K562 (cell line): ENCODE data around the gene CLCN5. TPM values are rescaled to one million over a fixed set of nuclear protein-coding genes. Genes with fewer than 3 reads are reported as not detected.

ENCODE experiments used
- ATAC-seq: fragments of 200-7000 bp; cut with Tn5 transposase; 3 replicates; pipeline ENCODE4 v1.9.1; 2020; ENCODE audit warnings: moderate library complexity
- BruUV-seq: library from RNA; stranded (reverse); fragments of 400-500 nt; replicated peaks from 2 replicates; lab custom pipeline; 2021; lab: Mats Ljungman, UMichigan
- CTCF ChIA-PET: fragments of 300-600 bp; formaldehyde crosslinking; extraction: SDS; loops from one replicate; lab custom pipeline; 2021; ENCODE audit warnings: low intra/inter-chr PET ratio; lab: Yijun Ruan, JAX
- POLR2A ChIA-PET: fragments of 300-600, 350-650 bp; sonication (Branson Sonifier 250); formaldehyde crosslinking; extraction: SDS; loops from one replicate; lab custom pipeline; 2021; ENCODE audit warnings: antibody characterized with exemption, inconsistent platforms; lab: Yijun Ruan, JAX
- DNase-seq, 4 experiments: peaks; one replicate each; pipeline versions ENCODE4 v3.0.0 to v3.0.0-alpha.2; 2011 to 2018; ENCODE audit warnings: low spot score in 3 of 4, mixed read lengths in 3 of 4; ENCODE audit errors: extremely low read depth in 1 of 4
- FAIRE-seq: peaks from 2 replicates; lab custom pipeline; 2011; peaks lifted over from hg19 to GRCh38; lab: Jason Lieb, UNC
- H2AFZ ChIP-seq: 2 replicates; pipeline ENCODE4 v1.6.0; 2011; ENCODE audit warnings: low read depth, low read length, control low read depth, inconsistent platforms
- H3K27ac ChIP-seq: fragments of 200-600 bp; 3 replicates; pipeline ENCODE4 v1.8.0; 2011; ENCODE audit warnings: low read depth, mild to moderate bottlenecking, control low read depth, inconsistent platforms, low read length, moderate library complexity, mixed read lengths; ENCODE audit errors: extremely low read depth
- H3K27me3 ChIP-seq, 2 experiments: fragments of 300-600 bp in 1 of 2; 2 replicates in 1 of 2; 3 replicates in 1 of 2; pipeline versions ENCODE4 v1.6.0 to v1.8.0; 2011; ENCODE audit warnings: inconsistent platforms in 2 of 2, low read length in 2 of 2, mild to moderate bottlenecking in 1 of 2, mixed read lengths in 1 of 2, moderate library complexity in 1 of 2; ENCODE audit not compliant: control insufficient read depth in 2 of 2, insufficient read depth in 2 of 2
- H3K36me3 ChIP-seq: fragments of 300-600 bp; 3 replicates; pipeline ENCODE4 v1.8.0; 2011; ENCODE audit warnings: mild to moderate bottlenecking, low read length, inconsistent platforms; ENCODE audit not compliant: control insufficient read depth, insufficient read depth
- H3K4me1 ChIP-seq, 2 experiments: fragments of 200-600 bp in 1 of 2; replicated peaks in 1 of 2; 2 replicates in 1 of 2; 3 replicates in 1 of 2; pipeline versions ENCODE4 v1.5.1 to v1.8.0; 2011; ENCODE audit warnings: inconsistent platforms in 2 of 2, low read length in 2 of 2, mild to moderate bottlenecking in 1 of 2, mixed read lengths in 1 of 2, moderate library complexity in 1 of 2; ENCODE audit not compliant: control insufficient read depth in 2 of 2, insufficient read depth in 2 of 2
- H3K4me2 ChIP-seq: 2 replicates; pipeline ENCODE4 v1.6.1; 2011; ENCODE audit warnings: low read length, control low read depth, inconsistent platforms, mixed read lengths; ENCODE audit not compliant: insufficient read depth
- H3K4me3 ChIP-seq: fragments of 200-600 bp; sonication (generic), shearing (Covaris generic); 2 replicates; pipeline ENCODE4 v1.5.1; 2016; ENCODE audit warnings: control low read depth, inconsistent platforms
- H3K79me2 ChIP-seq: fragments of 200-600 bp; 3 replicates; pipeline ENCODE4 v1.8.0; 2011; ENCODE audit warnings: low read length, inconsistent platforms; ENCODE audit not compliant: control insufficient read depth, insufficient read depth
- H3K9ac ChIP-seq, 2 experiments: 2 replicates each; pipeline versions ENCODE4 v1.6.0 to v1.6.1; 2011; ENCODE audit warnings: low read depth in 2 of 2, low read length in 2 of 2, control low read depth in 1 of 2, inconsistent platforms in 1 of 2, mild to moderate bottlenecking in 1 of 2, mixed read lengths in 1 of 2; ENCODE audit not compliant: insufficient read depth in 1 of 2
- H3K9me1 ChIP-seq: one replicate; pipeline ENCODE4 v1.6.0; 2011; ENCODE audit warnings: inconsistent platforms, mild to moderate bottlenecking, low read length, moderate library complexity; ENCODE audit not compliant: control insufficient read depth, insufficient read depth
- H3K9me3 ChIP-seq: replicated peaks from 2 replicates; pipeline ENCODE4 v1.5.1; 2011; ENCODE audit warnings: low read depth, low read length, inconsistent platforms; ENCODE audit not compliant: control insufficient read depth, insufficient read depth
- H4K20me1 ChIP-seq: replicated peaks from 2 replicates; pipeline ENCODE4 v1.6.1; 2011; ENCODE audit warnings: low read length, inconsistent platforms, mixed read lengths; ENCODE audit not compliant: control insufficient read depth, insufficient read depth
- CBX2 ChIP-seq: fragments of 200-600 bp; sonication (generic); IDR thresholded peaks from one replicate; pipeline ENCODE4 v1.6.1; 2012; ENCODE audit warnings: mild to moderate bottlenecking, low read length, inconsistent platforms; ENCODE audit not compliant: insufficient read depth, poor library complexity, severe bottlenecking
- CHAMP1 ChIP-seq: fragments of 450-650 bp; IDR thresholded peaks from 2 replicates; pipeline ENCODE4 v1.6.1; 2016; ENCODE audit warnings: mild to moderate bottlenecking
- GTF2B ChIP-seq: IDR thresholded peaks from 2 replicates; pipeline ENCODE4 v1.6.1; 2011; ENCODE audit not compliant: insufficient read length; ENCODE audit errors: extremely low read depth
- PTRF ChIP-seq: fragments of 450-650 bp; IDR thresholded peaks from 2 replicates; pipeline ENCODE4 v1.6.1; 2016; ENCODE audit warnings: mild to moderate bottlenecking, missing genetic modification characterization, missing compliant biosample characterization
- RCOR1 ChIP-seq, 2 experiments: IDR thresholded peaks; 2 replicates each; pipeline ENCODE4 v1.6.1; 2012; ENCODE audit warnings: low read depth in 2 of 2, low read length in 2 of 2, borderline replicate concordance in 1 of 2, improper control_type of control experiment in 1 of 2
- SIN3A ChIP-seq, 2 experiments: fragments of 150-350 bp in 1 of 2; IDR thresholded peaks; 2 replicates each; pipeline ENCODE4 v1.6.1; 2011 to 2016; ENCODE audit warnings: borderline replicate concordance in 2 of 2, low read depth in 2 of 2, low read length in 2 of 2, mild to moderate bottlenecking in 2 of 2, moderate library complexity in 2 of 2; ENCODE audit not compliant: control insufficient read depth in 1 of 2
- ZC3H11A ChIP-seq: IDR thresholded peaks from 2 replicates; pipeline ENCODE4 v1.6.1; 2012; ENCODE audit warnings: low read depth, low read length, improper control_type of control experiment
- ZNF121 ChIP-seq: sonication (generic); formaldehyde crosslinking; conservative IDR thresholded peaks from 2 replicates; pipeline ENCODE4 v1.8.0; 2022; ENCODE audit warnings: missing genetic modification reagents
- ZNF224 ChIP-seq: sonication (generic); formaldehyde crosslinking; IDR thresholded peaks from 2 replicates; pipeline ENCODE4 v1.8.0; 2022; ENCODE audit warnings: mild to moderate bottlenecking, missing genetic modification reagents
- ZNF277 ChIP-seq: fragments of 250-450 bp; sonication (Bioruptor Pico); IDR thresholded peaks from 2 replicates; pipeline ENCODE4 v1.8.0; 2022; ENCODE audit warnings: inconsistent platforms, mild to moderate bottlenecking, moderate library complexity, borderline replicate concordance
- ZNF282 ChIP-seq: sonication (generic); formaldehyde crosslinking; IDR thresholded peaks from 2 replicates; pipeline ENCODE4 v1.8.1; 2023; ENCODE audit warnings: missing genetic modification reagents
- ZNF431 ChIP-seq: sonication (generic); formaldehyde crosslinking; IDR thresholded peaks from 2 replicates; pipeline ENCODE4 v1.8.0; 2022; ENCODE audit warnings: mild to moderate bottlenecking, missing genetic modification reagents
- ZNF592 ChIP-seq: fragments of 450-650 bp; IDR thresholded peaks from 2 replicates; pipeline ENCODE4 v1.6.1; 2017; ENCODE audit warnings: antibody characterized with exemption, mild to moderate bottlenecking
- WGBS: fragments of 100-300 bp; shearing (Covaris generic); methylation state at CpG from one replicate; pipeline ENCODE4 v1.1.6; 2016; ENCODE audit warnings: low coverage, mixed read lengths; ENCODE audit not compliant: insufficient coverage; ENCODE audit errors: missing lambda C conversion rate; 5-methylcytosine and 5-hydroxymethylcytosine counted together
- in situ Hi-C: fragments of 300-500 bp; cut with MboI; formaldehyde crosslinking; loops from 4 replicates; pipeline ENCODE4 v1.15.0; 2018; ENCODE audit warnings: inconsistent platforms, mixed read lengths
- intact Hi-C: fragments of 100-400 bp; cut with micrococcal nuclease; formaldehyde crosslinking; loops from 2 replicates; pipeline ENCODE4 v1.14.2; 2022
- polyA plus RNA-seq, 8 experiments: library from polyadenylated mRNA; depleted of rRNA in 4 of 8; stranded (reverse) in 5 of 8; unstranded in 3 of 8; fragments of >200 nt; fragmentation: Nextera tagmentation in 2 of 8; fragmentation: Illumina TruSeq in 1 of 8; extraction: Ambion mirVana in 2 of 8; extraction: Trizol in 1 of 8; gene quantifications; 2 replicates each; pipeline versions ENCODE4 v1.2.1 to v1.2.3, GENCODE V29; 2011 to 2014; ENCODE audit warnings: inconsistent platforms in 1 of 8, missing spikeins in 1 of 8
- total RNA-seq, 7 experiments: library from RNA; depleted of rRNA in 6 of 7; stranded (reverse); fragments of >200 nt in 6 of 7; fragmentation: Illumina TruSeq in 2 of 7; extraction: Trizol in 2 of 7; gene quantifications; 2 replicates each; pipeline versions ENCODE4 v1.2.1 to v1.2.3, GENCODE V29; 2011 to 2021; ENCODE audit warnings: low replicate concordance in 1 of 7

The CLCN5 gene
- total and polyA plus RNA-seq, 9 of the 15 experiments (the other 6 are each of a cell fraction or from before 2014, with no cell fraction given), result 0.94 to 11.8 (median 7.1) TPM

GRCh38 chrX:49932791-49933190 is 10.4 kb downstream of the CLCN5 start:
- in situ Hi-C loops, result no loop called here
- TF ChIP-seq ZNF121 (CRISPR knock-in tag) (no peak), ZNF592 (no peak), CHAMP1 (no peak), RCOR1 (IDR thresholded peaks at IDR 0.05; ENCODE audit: borderline replicate concordance in 1 of 2, low read depth in 2 of 2, low read length in 2 of 2) (no peak), ZC3H11A (no peak), ZNF277 (CRISPR knock-in tag) (no peak), ZNF431 (CRISPR knock-in tag) (no peak), SIN3A (IDR thresholded peaks at IDR 0.05; ENCODE audit: borderline replicate concordance in 2 of 2, control insufficient read depth in 1 of 2, low read depth in 2 of 2, low read length in 2 of 2) (no peak), CBX2 (no peak), GTF2B (no peak), PTRF (tag) (no peak), ZNF224 (no peak), ZNF282 (CRISPR knock-in tag) (no peak)
- no peak for FAIRE-seq
- no peak overlapping the region for H3K4me2 ChIP-seq
- no peak overlapping the region for H3K4me3 ChIP-seq
- no peaks in the 10 kb centered on the region for H4K20me1 ChIP-seq
- H3K4me1 ChIP-seq, result no peaks in the 10 kb centered on the region; a peak in 1 of 5 replicates
- no peak overlapping the region for H3K9ac ChIP-seq
- H3K36me3 ChIP-seq, result 0 out of 3 replicates have a peak, but pooled peaks cover 3% of the 10 kb centered on the region
- H2AFZ ChIP-seq, result no peak overlapping the region
- no peaks in the 10 kb centered on the region for H3K9me3 ChIP-seq
- no peaks in the 10 kb centered on the region for H3K9me1 ChIP-seq
- H3K79me2 ChIP-seq, result no peaks in the 10 kb centered on the region
- no peaks in the 10 kb centered on the region for H3K27me3 ChIP-seq
- no peak overlapping the region for H3K27ac ChIP-seq
- POLR2A ChIA-PET, result interaction anchor here (0.7 kb wide), 1 partner anchor 27 kb away, joined by 3 read pairs; no protein-coding TSS in a partner anchor
- ATAC-seq, result no peak
- intact Hi-C loops, result no loop called here
- 39% methylated on average over 2 of the region's 2 CpGs for WGBS
- no peak for DNase-seq
- CTCF ChIA-PET, result no interaction called here
- no TSS peak for BruUV-seq
